Glutamatergic neuron (in vitro differentiated cells): ENCODE measurements around the gene NMU. TPM values are rescaled to one million over a fixed set of nuclear protein-coding genes. Genes with fewer than 3 reads are reported as not detected.
"Not testable (repeated sequence)": the region's sequence is repeated elsewhere in the genome, so short reads cannot be mapped to it uniquely, and the experiment has no call there.

Experiments used
- DNase-seq: peaks from one replicate; pipeline ENCODE4 v3.0.0; 2022
- H3K27ac Mint-ChIP-seq: one replicate; pipeline ENCODE4 v1.8.0; 2020; ENCODE audit warnings: mild to moderate bottlenecking, mixed read lengths, inconsistent platforms; ENCODE audit not compliant: unreplicated experiment
- H3K27me3 Mint-ChIP-seq: one replicate; pipeline ENCODE4 v1.8.0; 2020; ENCODE audit warnings: mild to moderate bottlenecking, moderate library complexity, mixed read lengths, inconsistent platforms; ENCODE audit not compliant: unreplicated experiment
- H3K36me3 Mint-ChIP-seq: one replicate; pipeline ENCODE4 v1.8.0; 2020; ENCODE audit warnings: mild to moderate bottlenecking, mixed read lengths, inconsistent platforms; ENCODE audit not compliant: unreplicated experiment
- H3K4me1 Mint-ChIP-seq: one replicate; pipeline ENCODE4 v1.8.0; 2020; ENCODE audit warnings: mild to moderate bottlenecking, low read depth, mixed read lengths, inconsistent platforms; ENCODE audit not compliant: unreplicated experiment
- H3K4me3 Mint-ChIP-seq: one replicate; pipeline ENCODE4 v1.8.0; 2020; ENCODE audit warnings: mild to moderate bottlenecking, mixed read lengths, inconsistent platforms; ENCODE audit not compliant: unreplicated experiment
- H3K9me3 Mint-ChIP-seq: one replicate; pipeline ENCODE4 v1.8.0; 2020; ENCODE audit warnings: mild to moderate bottlenecking, moderate library complexity, mixed read lengths, inconsistent platforms; ENCODE audit not compliant: unreplicated experiment
- total RNA-seq: library from RNA; stranded (reverse); fragmentation: NEBNext Ultra II Directional; extraction: Animal tissue kit (Norgen Biotek cat#: 25700); gene quantifications from one replicate; pipeline ENCODE4 v1.2.1, GENCODE V29; 2021; ENCODE audit not compliant: unreplicated experiment
- TF ChIP-seq, protein P1 (sequence below): fragments of 200-600 bp; sonication (generic); IDR thresholded peaks from one replicate; pipeline ENCODE4 v1.5.0; 2021; ENCODE audit not compliant: partially characterized antibody, unreplicated experiment

The NMU gene
- total RNA-seq, 1 donor from 2014 or later: 9.4 TPM

DNA sequence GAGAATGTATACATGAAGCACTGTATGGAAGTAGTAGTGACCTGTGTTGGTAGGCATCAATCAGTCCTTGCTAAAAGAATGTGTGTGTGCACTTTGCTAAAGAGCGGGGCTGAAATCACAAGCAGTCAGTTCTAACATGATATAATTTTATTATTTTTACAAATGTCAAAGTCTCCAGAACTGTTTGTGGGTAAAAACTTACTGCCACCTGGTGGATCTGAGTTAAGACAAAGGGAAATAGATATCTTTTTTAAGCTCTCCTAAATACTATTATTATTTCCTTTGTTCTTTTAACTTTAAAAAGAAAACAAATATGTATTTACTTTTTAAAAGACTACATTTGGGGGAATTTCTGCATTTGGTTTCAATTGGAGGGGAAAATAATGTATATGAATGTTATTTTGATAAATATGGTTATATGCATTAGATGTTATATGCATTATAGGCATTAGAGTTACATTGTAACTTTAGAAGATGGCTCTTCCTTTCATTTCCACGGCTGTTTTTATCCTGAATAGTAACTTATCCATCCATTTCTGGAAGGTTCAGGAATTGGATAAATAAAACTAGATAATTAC, 81.6 kb downstream of the NMU start:
- H3K27ac Mint-ChIP-seq: no peak overlapping the region

DNA sequence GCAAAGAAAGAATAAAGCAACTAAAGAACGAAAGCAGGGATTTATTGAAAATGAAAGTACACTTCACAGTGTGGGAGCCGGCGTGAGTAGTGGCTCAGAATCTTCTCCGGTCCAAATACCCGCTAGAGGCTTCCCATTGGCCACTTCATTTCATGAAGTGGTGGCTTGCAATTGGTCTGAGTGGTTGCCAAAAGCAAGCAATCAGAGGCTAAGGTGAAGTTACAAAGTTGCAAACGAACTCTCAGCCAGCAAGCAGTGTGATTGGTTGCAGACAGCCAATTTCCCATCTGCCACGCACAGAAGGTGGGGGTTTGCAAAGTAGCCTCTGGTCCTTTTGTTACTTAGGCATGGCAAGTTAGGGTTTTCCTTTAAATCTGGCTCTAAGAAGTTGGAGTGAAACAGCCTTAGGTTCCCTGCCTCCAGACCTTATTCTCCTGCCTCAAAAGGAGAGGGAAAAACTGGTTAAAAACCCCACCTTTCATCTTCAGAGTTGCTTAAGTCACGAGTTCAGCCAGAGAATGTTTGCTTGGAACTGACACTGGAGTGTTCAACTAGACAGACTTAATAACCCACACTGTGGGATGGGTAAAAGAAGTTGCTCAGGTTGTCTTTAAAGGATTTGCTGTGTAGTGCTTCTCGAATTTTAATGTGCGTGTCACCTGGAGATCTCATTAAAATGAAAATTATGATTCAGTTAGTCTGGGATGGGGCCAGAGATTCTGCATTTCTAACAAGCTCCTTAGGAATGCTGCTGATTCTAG, 82.5 kb downstream of the NMU start:
- no peaks in the 10 kb centered on the region for H3K36me3 Mint-ChIP-seq
- no peak overlapping the region for H3K27ac Mint-ChIP-seq
- no peak overlapping the region for H3K4me3 Mint-ChIP-seq
- TF ChIP-seq, protein P1, sequence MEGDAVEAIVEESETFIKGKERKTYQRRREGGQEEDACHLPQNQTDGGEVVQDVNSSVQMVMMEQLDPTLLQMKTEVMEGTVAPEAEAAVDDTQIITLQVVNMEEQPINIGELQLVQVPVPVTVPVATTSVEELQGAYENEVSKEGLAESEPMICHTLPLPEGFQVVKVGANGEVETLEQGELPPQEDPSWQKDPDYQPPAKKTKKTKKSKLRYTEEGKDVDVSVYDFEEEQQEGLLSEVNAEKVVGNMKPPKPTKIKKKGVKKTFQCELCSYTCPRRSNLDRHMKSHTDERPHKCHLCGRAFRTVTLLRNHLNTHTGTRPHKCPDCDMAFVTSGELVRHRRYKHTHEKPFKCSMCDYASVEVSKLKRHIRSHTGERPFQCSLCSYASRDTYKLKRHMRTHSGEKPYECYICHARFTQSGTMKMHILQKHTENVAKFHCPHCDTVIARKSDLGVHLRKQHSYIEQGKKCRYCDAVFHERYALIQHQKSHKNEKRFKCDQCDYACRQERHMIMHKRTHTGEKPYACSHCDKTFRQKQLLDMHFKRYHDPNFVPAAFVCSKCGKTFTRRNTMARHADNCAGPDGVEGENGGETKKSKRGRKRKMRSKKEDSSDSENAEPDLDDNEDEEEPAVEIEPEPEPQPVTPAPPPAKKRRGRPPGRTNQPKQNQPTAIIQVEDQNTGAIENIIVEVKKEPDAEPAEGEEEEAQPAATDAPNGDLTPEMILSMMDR: no peak
- H3K4me1 Mint-ChIP-seq: peaks cover 4% of the 10 kb centered on the region
- DNase-seq: peak; percentile 17
- H3K27me3 Mint-ChIP-seq: peaks cover 5% of the 10 kb centered on the region
- peaks cover 2% of the 10 kb centered on the region for H3K9me3 Mint-ChIP-seq

More for the DNA sequence above, 81.6 kb downstream of the NMU start:
- H3K36me3 Mint-ChIP-seq: no peaks in the 10 kb centered on the region
- H3K9me3 Mint-ChIP-seq: no peaks in the 10 kb centered on the region
- no peak overlapping the region for H3K4me3 Mint-ChIP-seq
- no peak for DNase-seq
- H3K4me1 Mint-ChIP-seq: peaks cover 4% of the 10 kb centered on the region
- TF ChIP-seq, protein P1: no peak
- H3K27me3 Mint-ChIP-seq: peaks cover 3% of the 10 kb centered on the region

DNA sequence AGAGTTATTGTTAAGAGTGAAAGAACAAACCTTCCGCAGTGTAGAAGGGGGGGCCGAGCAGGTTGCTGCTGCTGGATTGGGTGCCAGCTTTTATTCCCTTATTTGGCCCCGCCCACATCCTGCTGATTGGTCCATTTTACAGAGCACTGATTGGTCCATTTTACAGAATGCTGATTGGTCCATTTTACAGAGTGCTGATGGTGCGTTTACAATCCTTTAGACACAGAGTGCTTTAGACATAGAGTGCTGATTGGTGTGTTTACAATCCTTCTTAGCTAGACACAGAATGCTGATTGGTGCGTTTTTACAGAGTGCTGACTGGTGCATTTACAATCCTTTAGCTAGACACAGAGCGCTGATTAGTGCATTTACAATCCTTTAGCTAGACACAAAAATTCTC, 84.1 kb downstream of the NMU start:
- not testable (repeated sequence) for H3K4me3 Mint-ChIP-seq, H3K9me3 Mint-ChIP-seq, DNase-seq, H3K36me3 Mint-ChIP-seq, H3K27me3 Mint-ChIP-seq, H3K27ac Mint-ChIP-seq, H3K4me1 Mint-ChIP-seq

DNA sequence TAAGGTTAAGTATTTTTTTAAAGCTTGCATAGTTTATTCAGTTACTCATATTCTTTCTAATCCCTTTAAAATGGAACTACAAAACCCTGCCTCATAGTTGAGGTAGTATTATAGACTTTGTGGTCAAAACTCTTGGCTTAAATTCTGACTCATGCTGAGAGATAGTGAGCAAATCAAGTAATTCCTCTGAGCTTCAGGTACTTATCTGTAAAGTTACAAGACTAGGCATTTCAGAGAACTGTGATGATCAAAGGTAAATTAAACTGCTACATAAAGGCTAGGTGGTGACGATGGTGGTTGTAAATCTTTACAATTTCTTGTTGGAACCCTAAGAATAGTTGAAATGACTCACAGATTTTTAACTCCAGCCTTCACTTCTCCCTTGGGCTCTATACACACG, 86.2 kb downstream of the NMU start:
- Mint-ChIP-seq H3K27ac (no peak overlapping the region), H3K27me3 (peaks cover 7% of the 10 kb centered on the region), H3K36me3 (no peaks in the 10 kb centered on the region), H3K9me3 (peaks cover 11% of the 10 kb centered on the region), H3K4me1 (peaks cover 9% of the 10 kb centered on the region), H3K4me3 (no peak overlapping the region)
- TF ChIP-seq, protein P1: no peak
- DNase-seq: no peak

DNA sequence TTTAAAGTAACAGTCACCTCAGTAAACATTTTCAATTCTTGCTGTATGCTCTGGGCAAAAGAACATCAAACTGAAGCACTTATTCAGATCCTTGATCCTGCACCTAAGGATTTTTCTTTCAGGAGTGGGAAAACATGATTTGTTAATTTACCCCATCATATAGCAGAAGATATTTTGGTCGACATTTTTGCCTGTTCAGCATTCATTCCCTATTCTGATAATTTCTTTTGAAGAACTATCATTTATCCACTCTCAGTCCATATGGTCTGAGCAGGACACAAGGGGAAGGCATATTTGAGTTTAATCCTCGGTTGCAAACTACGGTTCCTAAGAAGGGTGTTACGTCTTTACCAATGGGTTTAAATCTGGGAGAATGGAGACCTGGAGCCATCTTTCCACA, 88.2 kb downstream of the NMU start:
- DNase-seq: no peak
- no peaks in the 10 kb centered on the region for H3K36me3 Mint-ChIP-seq
- TF ChIP-seq, protein P1: no peak
- H3K9me3 Mint-ChIP-seq: peaks cover 11% of the 10 kb centered on the region
- H3K4me1 Mint-ChIP-seq: peaks cover 9% of the 10 kb centered on the region
- H3K27ac Mint-ChIP-seq: peak overlapping the region; percentile 72
- peaks cover 7% of the 10 kb centered on the region for H3K27me3 Mint-ChIP-seq
- peak overlapping the region; percentile 98 for H3K4me3 Mint-ChIP-seq
